ENCODE results near the gene ARPC1B.

GRCh38 chr7:99409806-99410205, 35.3 kb downstream of the ARPC1B start:
- no peak for TF ChIP-seq EGR1 (IDR thresholded peaks at IDR 0.05; ENCODE audit: borderline replicate concordance, low read depth, low read length)
- no peak for TF ChIP-seq ASH2L (IDR thresholded peaks at IDR 0.05; ENCODE audit: low read length)
- TF ChIP-seq HDAC2 (IDR thresholded peaks at IDR 0.05; ENCODE audit: borderline replicate concordance in 1 of 2, low read depth in 2 of 2, low read length in 2 of 2), result no peak
- no peak for TF ChIP-seq POLR2AphosphoS5 (IDR thresholded peaks at IDR 0.05; ENCODE audit: low read depth, low read length)
- no peak for TF ChIP-seq CTCF (IDR thresholded peaks at IDR 0.05; ENCODE audit: control extremely low read depth in 1 of 3, insufficient read depth in 1 of 3, low read depth in 1 of 3, low read length in 3 of 3)
- no peak for TF ChIP-seq ATF2 (IDR thresholded peaks at IDR 0.05; ENCODE audit: low read length)
- no peak for TF ChIP-seq ATF3 (IDR thresholded peaks at IDR 0.05; ENCODE audit: insufficient read depth, low read depth, low read length)
- TF ChIP-seq RAD21 (IDR thresholded peaks at IDR 0.05 in 1 of 2, conservative IDR thresholded peaks at IDR 0.05 in 1 of 2; ENCODE audit: low read depth in 2 of 2, low read length in 2 of 2), result no peak
- no peak for TF ChIP-seq KDM1A (IDR thresholded peaks at IDR 0.05; ENCODE audit: borderline replicate concordance, low read length)

All from H1 (cell line).